NCI-H69 (cell line): ENCODE measurements around the gene MOB3C.

Experiments
- DNase-seq: peaks from one replicate; lab custom pipeline; 2025; lab: John Stamatoyannopoulos, UW

MOB3C gene

DNA sequence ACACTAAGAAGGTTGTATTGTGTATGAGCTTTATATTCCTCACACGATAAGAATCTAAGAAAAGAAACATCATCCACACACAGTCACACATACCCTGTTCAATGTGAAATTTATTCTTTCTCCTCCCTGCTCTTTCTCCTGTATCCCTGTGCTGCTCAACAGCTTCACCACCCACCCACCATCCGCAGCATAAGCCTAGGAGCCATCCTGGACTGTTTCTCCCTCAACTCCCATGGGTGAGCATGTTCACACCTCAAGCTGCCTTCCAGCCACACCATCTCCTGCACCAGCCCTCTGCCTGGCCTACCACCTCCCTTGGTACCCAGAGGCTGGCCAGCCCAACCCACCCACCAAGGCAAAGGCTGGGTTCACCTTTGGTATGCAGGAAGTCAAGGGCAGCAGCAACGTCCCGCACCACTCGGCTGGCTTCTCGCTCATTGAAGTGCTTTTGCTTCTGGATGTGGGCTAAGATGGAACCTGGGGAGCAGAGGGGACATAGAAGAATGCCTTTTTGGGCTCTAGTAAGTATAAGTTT lies 44.9 kb downstream of the MOB3C start:
- no peak for DNase-seq

GRCh38 chr1:46569884-46570725 lies 46.5 kb downstream of the MOB3C start:
- DNase-seq, result no peak

- no peak for DNase-seq
Observed at GRCh38 chr1:46569116-46569515, 47.5 kb downstream of the MOB3C start.

- no peak for DNase-seq
Observed at GRCh38 chr1:46568461-46568891, 48.1 kb downstream of the MOB3C start.

- no peak for DNase-seq
Observed at GRCh38 chr1:46563341-46563740, 53.3 kb downstream of the MOB3C start.

GRCh38 chr1:46562498-46562897 lies 54.1 kb downstream of the MOB3C start:
- DNase-seq, result no peak

DNA sequence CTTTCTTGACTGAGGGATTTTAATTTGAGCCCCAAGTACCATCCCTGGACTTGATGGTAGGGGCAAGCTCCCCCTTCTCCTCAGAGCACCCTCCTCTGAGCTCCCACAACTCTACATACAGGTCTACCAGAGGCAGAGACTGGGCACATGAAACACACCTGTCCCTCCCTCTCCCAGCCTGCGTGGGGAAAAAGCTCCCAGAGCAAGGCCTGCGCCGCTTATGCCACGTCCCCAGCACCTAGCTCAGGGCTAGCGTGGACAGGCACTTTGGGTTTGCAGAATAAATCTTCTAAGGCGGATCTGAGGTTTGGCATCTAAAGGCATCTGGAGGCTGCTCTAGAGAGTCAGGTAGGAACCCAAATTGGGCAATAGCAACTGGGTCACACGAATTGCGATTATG lies 57.6 kb downstream of the MOB3C start:
- DNase-seq, result no peak

GRCh38 chr1:46558141-46558963 lies 58.3 kb downstream of the MOB3C start:
- DNase-seq, result peak; percentile 77
